HG03558 (cell line): Measurements from ENCODE around the gene MLLT6.
A peak's percentile ranks its signal among the peaks of the same experiment; 100 is the strongest.

Source experiments
- ATAC-seq: cut with Tn5 transposase; IDR thresholded peaks from one replicate; pipeline ENCODE4 v1.9.1; 2021; ENCODE audit warnings: moderate number of reproducible peaks; ENCODE audit not compliant: unreplicated experiment; ENCODE audit errors: extremely low read depth

MLLT6 gene

GRCh38 chr17:38740044-38740443 lies 35.0 kb downstream of the MLLT6 start:
- ATAC-seq: no peak

DNA sequence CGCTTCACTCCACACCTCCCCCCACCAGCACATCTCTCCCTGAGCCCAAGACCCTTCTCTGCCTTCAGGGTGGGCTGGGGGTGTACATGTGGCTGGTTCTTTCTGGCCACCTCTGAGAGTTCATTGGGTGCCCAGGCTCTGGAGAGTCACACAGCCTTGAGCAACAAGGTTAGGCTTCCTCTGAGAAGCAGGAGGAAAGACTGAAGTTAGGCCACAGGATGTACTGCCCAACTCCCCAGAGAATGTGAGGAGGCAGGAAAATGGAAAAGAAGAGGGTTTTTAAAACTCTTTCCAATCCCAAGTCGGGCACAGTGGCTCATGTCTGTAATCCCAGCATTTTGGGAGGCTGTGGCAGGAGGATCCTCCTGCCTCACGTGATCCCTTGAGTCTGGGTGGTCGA lies 35.7 kb downstream of the MLLT6 start:
- ATAC-seq: no peak

DNA sequence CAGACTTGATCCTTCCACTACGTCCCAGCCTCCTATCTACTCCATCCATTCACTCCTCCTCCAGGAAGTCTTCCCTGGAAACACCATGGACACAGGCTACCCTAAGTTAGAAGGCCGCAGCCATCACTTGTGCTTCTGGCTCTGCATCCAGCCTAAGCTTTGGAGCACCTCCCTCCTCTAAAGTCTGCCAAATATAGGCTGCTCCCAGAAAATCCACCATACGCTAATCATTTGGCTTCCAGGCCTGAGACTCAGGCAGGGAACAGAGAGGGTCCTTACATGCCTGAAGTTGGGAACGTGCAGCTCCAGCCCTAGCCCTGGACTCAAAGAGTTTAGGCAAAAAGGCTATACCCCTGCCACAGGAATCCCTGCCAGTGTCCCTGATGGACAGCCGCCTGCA lies 36.4 kb downstream of the MLLT6 start:
- no peak for ATAC-seq

DNA sequence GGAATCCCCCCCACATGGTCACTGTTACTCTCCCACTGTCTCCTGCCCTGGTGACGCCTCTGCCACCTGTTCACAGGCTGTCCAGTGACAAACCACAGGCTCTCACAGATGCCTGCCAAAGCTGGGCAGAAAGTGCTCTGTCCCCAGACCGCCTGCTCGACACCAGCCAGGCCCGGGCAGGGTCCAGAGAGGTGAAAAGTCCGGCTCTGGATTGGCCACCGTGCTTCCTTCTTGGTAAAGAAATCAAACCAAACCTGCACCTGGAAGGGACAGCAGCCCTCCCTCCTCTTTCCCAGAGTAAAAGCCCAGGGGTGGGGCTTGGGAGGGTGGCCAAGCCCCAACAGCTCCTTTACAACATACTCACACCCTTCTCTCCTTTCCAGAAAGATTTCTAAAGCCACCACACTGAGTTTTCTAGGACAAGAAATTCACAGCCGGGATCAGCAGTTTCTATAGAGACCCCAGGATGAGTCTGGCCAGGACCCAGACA lies 36.9 kb downstream of the MLLT6 start:
- no peak for ATAC-seq

DNA sequence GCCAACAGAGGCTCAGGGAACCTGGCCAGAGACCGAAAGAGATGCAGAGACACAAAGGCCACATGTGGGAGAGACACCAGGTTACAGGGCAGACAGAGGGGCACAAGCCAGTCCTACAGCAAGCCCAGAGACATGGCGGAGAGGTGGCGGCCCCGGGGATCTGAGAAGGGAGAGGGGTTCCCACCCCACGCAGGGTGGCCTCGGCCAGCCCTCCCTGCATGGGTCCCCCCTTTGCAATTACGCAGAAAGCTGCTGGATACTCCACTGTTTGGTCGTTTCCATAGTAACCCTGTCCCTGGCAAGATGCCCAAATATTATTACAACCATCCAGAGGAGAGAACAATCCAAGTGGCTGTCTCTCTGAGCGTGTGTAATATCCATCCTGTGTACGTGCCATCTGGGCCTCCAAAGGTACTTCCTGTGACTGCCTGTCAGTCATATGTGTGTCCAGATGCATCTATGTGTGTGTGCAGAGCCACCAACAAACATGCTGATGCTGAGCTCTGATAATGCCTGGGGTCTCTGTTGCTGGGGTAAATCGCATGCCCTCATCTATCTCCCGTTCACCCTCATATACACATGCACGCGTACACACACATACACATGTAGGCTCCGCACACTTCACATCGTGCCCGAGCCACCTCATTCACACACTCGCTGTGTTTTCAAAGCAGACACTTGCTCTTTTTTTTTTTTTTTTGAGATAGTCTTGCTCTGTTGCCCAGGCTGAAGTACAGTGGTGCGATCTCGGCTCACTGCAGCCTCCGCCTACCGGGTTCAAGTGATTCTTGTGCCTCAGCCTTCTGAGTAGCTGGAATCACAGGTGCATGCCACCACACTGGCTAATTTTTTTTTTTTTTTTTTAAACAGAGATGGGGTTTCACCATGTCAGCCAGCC lies 37.6 kb downstream of the MLLT6 start:
- no peak for ATAC-seq

DNA sequence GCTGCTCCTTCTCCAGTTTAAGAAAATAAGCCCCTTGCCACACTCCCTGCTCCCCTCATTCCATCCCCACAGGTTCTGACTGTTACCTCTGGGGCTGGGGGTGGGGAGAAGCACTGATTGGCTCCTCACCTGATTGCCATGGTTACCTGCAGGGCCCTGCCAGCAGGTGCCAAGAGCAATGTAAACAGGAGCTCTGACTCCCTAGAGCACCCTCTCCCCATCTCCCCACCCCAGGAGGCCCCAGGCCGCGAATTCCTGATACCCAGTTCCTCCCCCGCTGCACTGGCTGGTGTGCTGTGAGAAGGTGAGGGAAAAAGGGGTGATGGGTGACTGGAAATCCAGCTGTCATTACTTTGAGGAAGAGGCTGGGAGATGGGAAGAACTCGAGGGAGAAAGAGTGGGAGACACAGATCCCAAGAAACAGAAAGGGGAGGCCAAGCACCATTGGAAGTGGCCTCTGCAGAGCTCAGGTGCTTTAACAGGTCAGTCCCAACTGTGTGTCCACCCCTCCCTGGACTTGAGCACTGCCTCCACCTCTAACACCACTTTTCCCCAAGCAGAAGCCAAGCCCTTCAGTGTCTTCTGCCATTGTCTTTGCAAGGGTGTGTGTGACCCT lies 38.6 kb downstream of the MLLT6 start:
- no peak for ATAC-seq

DNA sequence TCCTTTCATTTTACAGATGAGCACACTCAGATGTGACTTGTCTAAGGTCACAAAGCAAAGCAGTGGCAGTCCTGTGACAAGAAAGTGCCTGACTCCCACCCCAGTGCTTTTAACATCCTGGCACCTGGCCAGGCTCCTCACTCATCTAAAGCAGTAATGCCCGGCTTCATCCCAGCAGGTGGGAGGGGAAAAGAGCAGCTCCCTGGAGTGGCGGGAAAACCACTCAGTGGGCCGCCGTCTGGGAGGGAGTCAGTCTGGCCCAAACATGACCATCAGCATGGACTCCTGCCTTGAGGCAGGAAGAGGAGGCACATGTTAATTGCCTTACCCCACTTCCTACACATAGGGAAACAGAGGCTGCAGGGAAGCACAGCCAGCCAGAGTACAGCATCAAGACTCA lies 40.5 kb downstream of the MLLT6 start:
- ATAC-seq: no peak

- no peak for ATAC-seq
Measured at GRCh38 chr17:38746004-38746848, 41.2 kb downstream of the MLLT6 start.

DNA sequence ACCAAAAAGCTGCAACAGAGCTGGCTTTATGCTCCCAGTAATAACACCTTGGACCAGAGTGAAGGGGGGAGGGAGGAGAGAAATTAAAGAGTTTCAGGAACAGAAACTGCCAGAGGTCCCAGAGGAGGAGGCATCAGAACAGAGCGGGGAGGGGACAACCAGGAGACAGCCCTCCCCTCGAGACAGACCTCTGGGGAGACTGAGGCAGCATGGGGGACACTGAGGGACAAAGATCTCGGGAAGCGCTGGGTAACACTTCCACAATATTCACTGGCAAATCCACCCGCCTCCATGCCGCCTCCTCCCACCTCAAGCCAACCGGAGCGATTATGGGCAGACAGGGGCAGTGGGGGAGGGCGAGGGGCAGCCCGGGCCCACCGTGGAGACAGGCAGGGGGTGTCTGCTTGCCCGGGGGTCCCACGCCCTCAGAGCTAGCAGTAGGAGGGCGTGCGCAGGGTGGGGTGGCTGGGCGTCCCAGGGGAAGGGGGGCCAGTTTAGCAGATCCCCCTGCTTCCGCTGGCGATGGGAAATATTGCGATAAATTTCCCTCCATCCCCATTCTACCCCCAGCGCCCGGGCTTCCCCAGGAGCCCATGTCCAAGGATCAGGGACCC lies 41.9 kb downstream of the MLLT6 start:
- no peak for ATAC-seq

GRCh38 chr17:38747463-38748148 lies 42.5 kb downstream of the MLLT6 start:
- no peak for ATAC-seq

GRCh38 chr17:38748149-38748891 lies 43.2 kb downstream of the MLLT6 start, which contains the start of gene PCGF2:
Gene PCGF2, minus strand, starts transcription at chr17:38748336. Its CDS starts 7,934 bp downstream, at chr17:38740402.
- ATAC-seq: no peak

DNA sequence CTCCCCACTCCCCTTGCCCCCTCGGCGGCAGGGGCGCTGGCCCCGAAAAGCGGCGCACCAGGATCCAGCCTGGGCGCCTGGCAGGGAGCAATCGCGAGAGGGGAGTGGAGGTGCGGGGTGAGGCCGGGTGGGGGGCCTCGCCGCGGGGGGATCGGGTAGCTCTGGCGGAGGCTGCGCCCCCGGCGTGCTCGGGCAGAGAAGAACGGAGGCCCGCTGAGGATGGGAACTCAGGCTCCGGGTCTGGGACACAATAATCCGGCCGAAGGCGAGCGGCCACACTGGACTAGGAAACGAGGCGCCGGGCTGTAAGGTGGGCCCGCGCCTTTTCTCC lies 43.8 kb downstream of the MLLT6 start:
- no peak for ATAC-seq

DNA sequence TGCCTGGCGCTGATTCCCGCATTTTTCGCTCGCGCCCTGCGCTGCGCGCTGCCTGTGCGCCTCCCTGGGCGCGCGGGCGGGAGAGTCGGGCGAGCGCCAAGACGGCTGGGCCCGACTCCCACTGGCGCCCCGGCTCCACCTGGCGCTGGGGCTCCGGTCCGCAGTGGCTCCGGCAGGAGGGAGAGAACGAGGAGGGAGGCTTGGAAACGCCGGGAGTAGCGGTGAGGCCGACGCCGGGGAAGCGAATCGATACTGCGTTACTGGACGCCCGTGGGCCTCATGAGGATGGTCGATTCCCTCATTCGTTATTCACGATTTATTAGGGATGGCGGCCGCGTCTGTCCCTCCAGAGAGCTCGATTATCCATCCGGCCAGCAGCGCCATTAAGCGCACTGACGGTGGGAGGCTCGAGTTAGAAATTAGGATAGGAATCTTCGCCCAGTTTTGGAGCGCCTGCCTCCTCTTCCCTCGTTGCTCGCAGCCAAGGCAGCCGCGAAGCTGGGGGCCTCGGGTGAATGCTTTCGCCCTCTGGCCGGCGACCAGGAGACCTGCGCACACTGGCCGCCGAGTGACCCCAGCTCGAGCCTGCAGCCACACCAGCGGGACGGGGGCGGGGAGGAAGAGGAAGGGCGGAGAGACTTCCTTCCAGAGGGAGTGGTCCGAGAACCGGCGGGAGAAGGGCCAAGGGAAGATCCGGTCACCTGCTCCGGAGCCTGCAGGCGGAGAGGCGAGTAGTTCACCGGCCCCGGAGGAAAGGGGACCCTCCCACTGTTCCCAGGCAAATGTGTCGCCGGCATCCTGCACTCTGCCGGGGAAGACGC lies 44.4 kb downstream of the MLLT6 start:
- ATAC-seq: no peak

GRCh38 chr17:38750044-38750311 lies 44.9 kb downstream of the MLLT6 start:
- no peak for ATAC-seq

GRCh38 chr17:38750312-38751121 lies 45.4 kb downstream of the MLLT6 start:
- no peak for ATAC-seq

- no peak for ATAC-seq
Measured at GRCh38 chr17:38751144-38751807, 46.2 kb downstream of the MLLT6 start.

DNA sequence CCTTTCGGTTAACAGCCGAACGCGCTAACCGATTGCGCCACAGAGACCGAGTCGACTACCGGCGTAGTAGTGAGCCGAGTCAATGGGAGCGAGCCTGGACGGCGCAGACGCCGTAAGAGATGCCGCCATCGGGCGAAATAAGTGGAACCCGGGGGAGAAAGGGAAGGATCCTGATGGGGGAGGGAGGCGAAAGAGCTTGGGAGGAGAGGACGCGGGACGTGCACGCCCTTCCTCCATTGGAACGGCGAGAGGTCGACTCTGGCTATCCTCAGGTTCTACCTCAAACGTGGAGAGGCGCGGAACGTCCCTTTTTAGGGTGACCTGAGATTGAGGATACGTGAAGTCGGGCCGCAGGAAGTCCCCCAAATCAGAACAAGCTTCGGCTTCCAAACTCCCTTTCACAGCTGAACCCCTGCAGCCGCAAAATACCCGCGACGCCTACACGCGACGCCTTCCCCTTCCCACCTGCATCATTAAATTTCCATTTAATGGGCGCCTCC lies 46.8 kb downstream of the MLLT6 start:
- ATAC-seq: peak; percentile 10
